ENCODE results near the gene RXFP4. TPM values are rescaled to one million over a fixed set of nuclear protein-coding genes. Genes with fewer than 3 reads are reported as not detected.

RXFP4 gene
- total and polyA plus RNA-seq, 2 donors from 2014 or later = 0.32 TPM; not detected in 1

GRCh38 chr1:155989242-155990004, 48.0 kb downstream of the RXFP4 start:
- intact Hi-C loops (cut with DNase I) = loop anchor here (5.0 kb wide), 1 partner anchor 47 kb away; the partner anchor contains the start of gene RXFP4
- peak overlapping the region in 1 of 3 donors; percentile 77 for H3K9ac ChIP-seq (ENCODE audit: low read length in 3 of 3)
- no peaks in the 10 kb centered on the region for H3K27me3 ChIP-seq (ENCODE audit: control insufficient read depth, insufficient read depth, low read length)
- DNase-seq = peak; percentile 82 to 89 (median 85)
- H3K36me3 ChIP-seq (ENCODE audit: control insufficient read depth in 2 of 3, insufficient read depth in 3 of 3, low read length in 3 of 3) = no peaks in the 10 kb centered on the region
- no peak for FAIRE-seq
- H3K9me3 ChIP-seq (ENCODE audit: control insufficient read depth in 2 of 3, insufficient read depth in 1 of 3, low read length in 3 of 3) = no peaks in the 10 kb centered on the region
- TF ChIP-seq CTCF (IDR thresholded peaks at IDR 0.05; ENCODE audit: borderline replicate concordance, extremely low read depth, insufficient read depth) = peak; percentile 100
- H3K4me3 ChIP-seq (ENCODE audit: low read length in 3 of 3) = peak overlapping the region in 2 of 3 donors; percentile 30 to 58
- peak overlapping the region in 1 of 2 donors; percentile 30 for H3K27ac ChIP-seq (ENCODE audit: low read depth in 2 of 2, low read length in 2 of 2)
- H3K4me1 ChIP-seq (ENCODE audit: control insufficient read depth in 2 of 3, insufficient read depth in 2 of 3, low read depth in 1 of 3, low read length in 3 of 3) = peaks cover 0 to 8% (median 5%) of the 10 kb centered on the region in 3 donors

GRCh38 chr1:155990005-155990739, 48.7 kb downstream of the RXFP4 start:
- no peak for TF ChIP-seq CTCF (IDR thresholded peaks at IDR 0.05; ENCODE audit: borderline replicate concordance, extremely low read depth, insufficient read depth)
- H3K9ac ChIP-seq (ENCODE audit: low read length in 3 of 3) = peak overlapping the region in 1 of 3 donors; percentile 77
- FAIRE-seq (no peak), DNase-seq (peak in 1 of 5 donors; percentile 20)
- no peak overlapping the region for H3K4me3 ChIP-seq (ENCODE audit: low read length in 3 of 3)
- no peak overlapping the region for H3K27ac ChIP-seq (ENCODE audit: low read depth in 2 of 2, low read length in 2 of 2)
- no peaks in the 10 kb centered on the region for H3K36me3 ChIP-seq (ENCODE audit: control insufficient read depth in 2 of 3, insufficient read depth in 3 of 3, low read length in 3 of 3)
- H3K27me3 ChIP-seq (ENCODE audit: control insufficient read depth, insufficient read depth, low read length) = no peaks in the 10 kb centered on the region
- intact Hi-C loops (cut with DNase I) = no loop called here
- H3K4me1 ChIP-seq (ENCODE audit: control insufficient read depth in 2 of 3, insufficient read depth in 2 of 3, low read depth in 1 of 3, low read length in 3 of 3) = peaks cover 0 to 8% (median 5%) of the 10 kb centered on the region in 3 donors
- H3K9me3 ChIP-seq (ENCODE audit: control insufficient read depth in 2 of 3, insufficient read depth in 1 of 3, low read length in 3 of 3) = no peaks in the 10 kb centered on the region

Small RNAs within 50 kb of the gene (microRNA-seq; reads per million reads assigned to microRNA genes)
- not detected for gene MIR6738

Other genes with a start within 250 kb of the RXFP4 start
- gene GON4L, start 84.4 kb upstream of the RXFP4 start, total RNA-seq = 62.1 TPM
- gene GON4L, start 84.4 kb upstream of the RXFP4 start, polyA plus RNA-seq (ENCODE audit: insufficient read depth, low read depth, low replicate concordance) = 14.2 TPM
- gene SYT11, start 82.1 kb upstream of the RXFP4 start, total RNA-seq = 16.8 TPM
- 8.4 TPM for gene SYT11, start 82.1 kb upstream of the RXFP4 start, polyA plus RNA-seq (ENCODE audit: insufficient read depth, low read depth, low replicate concordance)
- gene RIT1, start 30.3 kb upstream of the RXFP4 start, total RNA-seq = 40.8 TPM
- 33.2 TPM for gene RIT1, start 30.3 kb upstream of the RXFP4 start, polyA plus RNA-seq (ENCODE audit: insufficient read depth, low read depth, low replicate concordance)
- gene KHDC4, start 7.2 kb upstream of the RXFP4 start, total RNA-seq = 57.4 TPM
- 19.8 TPM for gene KHDC4, start 7.2 kb upstream of the RXFP4 start, polyA plus RNA-seq (ENCODE audit: insufficient read depth, low read depth, low replicate concordance)
- 99.6 TPM for gene ARHGEF2, start 36.9 kb downstream of the RXFP4 start, total RNA-seq
- 32.3 TPM for gene ARHGEF2, start 36.9 kb downstream of the RXFP4 start, polyA plus RNA-seq (ENCODE audit: insufficient read depth, low read depth, low replicate concordance)
- 175 TPM for gene SSR2, start 79.3 kb downstream of the RXFP4 start, total RNA-seq
- 300 TPM for gene SSR2, start 79.3 kb downstream of the RXFP4 start, polyA plus RNA-seq (ENCODE audit: insufficient read depth, low read depth, low replicate concordance)
- gene UBQLN4, start 112.2 kb downstream of the RXFP4 start, total RNA-seq = 24.5 TPM
- 24.6 TPM for gene UBQLN4, start 112.2 kb downstream of the RXFP4 start, polyA plus RNA-seq (ENCODE audit: insufficient read depth, low read depth, low replicate concordance)
- gene LAMTOR2, start 113.1 kb downstream of the RXFP4 start, total RNA-seq = 50.8 TPM
- gene LAMTOR2, start 113.1 kb downstream of the RXFP4 start, polyA plus RNA-seq (ENCODE audit: insufficient read depth, low read depth, low replicate concordance) = 200 TPM
- 51.4 TPM for gene RAB25, start 119.5 kb downstream of the RXFP4 start, total RNA-seq
- gene RAB25, start 119.5 kb downstream of the RXFP4 start, polyA plus RNA-seq (ENCODE audit: insufficient read depth, low read depth, low replicate concordance) = 73.0 TPM
- gene MEX3A, start 140.8 kb downstream of the RXFP4 start, total RNA-seq = 1.7 TPM
- 1.0 TPM for gene MEX3A, start 140.8 kb downstream of the RXFP4 start, polyA plus RNA-seq (ENCODE audit: insufficient read depth, low read depth, low replicate concordance)
- 384 TPM for gene LMNA, start 173.1 kb downstream of the RXFP4 start, total RNA-seq
- gene LMNA, start 173.1 kb downstream of the RXFP4 start, polyA plus RNA-seq (ENCODE audit: insufficient read depth, low read depth, low replicate concordance) = 145 TPM
- gene SEMA4A, start 211.9 kb downstream of the RXFP4 start, total RNA-seq = 45.9 TPM
- 16.4 TPM for gene SEMA4A, start 211.9 kb downstream of the RXFP4 start, polyA plus RNA-seq (ENCODE audit: insufficient read depth, low read depth, low replicate concordance)